H54 (cell line): ENCODE results near the gene MSH4.
"Not testable (repeated sequence)": the region's sequence is repeated elsewhere in the genome, so short reads cannot be mapped to it uniquely, and the experiment has no call there.

Experiments
- DNase-seq: peaks from one replicate; pipeline ENCODE4 v3.0.0; 2011; ENCODE audit warnings: low spot score, mixed read lengths; ENCODE audit not compliant: insufficient read length
- FAIRE-seq: peaks from 3 replicates; lab custom pipeline; 2011; peaks lifted over from hg19 to GRCh38; lab: Jason Lieb, UNC
- POLR2A ChIP-seq: IDR thresholded peaks from 2 replicates; pipeline ENCODE4 v1.6.1; 2011; ENCODE audit warnings: low read depth, mild to moderate bottlenecking, low read length

Gene MSH4

GRCh38 chr1:75937034-75937433 lies 140.4 kb downstream of the MSH4 start:
- DNase-seq: no peak
- no peak for FAIRE-seq

GRCh38 chr1:75943037-75943436 lies 146.4 kb downstream of the MSH4 start:
- FAIRE-seq, DNase-seq: not testable (repeated sequence)

More at GRCh38 chr1:75937034-75937433, 140.4 kb downstream of the MSH4 start:
- TF ChIP-seq POLR2A: no peak

- no peak for TF ChIP-seq POLR2A
- FAIRE-seq (no peak), DNase-seq (no peak)
These were observed 153.5 kb downstream of the MSH4 start for GRCh38 chr1:75950176-75950575.

GRCh38 chr1:75952016-75952415 lies 155.3 kb downstream of the MSH4 start:
- TF ChIP-seq POLR2A: no peak
- DNase-seq: no peak
- FAIRE-seq: no peak

DNA sequence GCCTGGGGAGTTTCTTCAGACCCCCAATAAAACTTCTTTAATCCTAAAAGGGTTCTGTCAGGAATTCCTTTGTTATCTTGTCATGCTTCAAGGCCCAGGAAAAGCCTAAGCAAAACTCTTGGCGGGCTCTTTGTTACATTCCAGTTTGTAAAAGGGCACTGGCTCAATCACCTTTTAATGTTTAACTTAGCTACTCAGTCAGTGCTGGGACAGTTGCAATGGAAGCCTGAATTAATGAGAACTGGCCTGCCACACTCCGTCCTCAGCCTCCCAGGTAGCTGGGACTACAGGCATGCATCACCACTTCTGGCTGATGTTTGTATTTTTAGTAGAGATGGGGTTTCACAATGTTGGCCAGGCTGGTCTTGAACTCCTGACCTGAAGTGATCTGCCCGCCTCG lies 156.8 kb downstream of the MSH4 start:
- FAIRE-seq (no peak), DNase-seq (no peak)
- no peak for TF ChIP-seq POLR2A

- DNase-seq (no peak), FAIRE-seq (no peak)
- TF ChIP-seq POLR2A: no peak
These were observed 157.9 kb downstream of the MSH4 start for GRCh38 chr1:75954586-75954985.
